Upper lobe of left lung (tissue), 6 donors: ENCODE results near the gene SNAP23. TPM values are rescaled to one million over a fixed set of nuclear protein-coding genes. Genes with fewer than 3 reads are reported as not detected.
A peak's percentile ranks its signal among the peaks of the same experiment; 100 is the strongest.

ENCODE experiments used
- ATAC-seq, 2 donors: fragments of 200-7000 bp; cut with Tn5 transposase; one replicate each; pipeline ENCODE4 v1.9.1; 2022; ENCODE audit warnings: mild to moderate bottlenecking in 2 of 2, moderate library complexity in 2 of 2; ENCODE audit not compliant: low FRiP score in 2 of 2
- DNase-seq, 2 donors: peaks; one replicate each; pipeline ENCODE4 v3.0.0-alpha.2; 2019 to 2020
- H3K27ac ChIP-seq, 4 donors: fragments of 200-600 bp; sonication (generic); one replicate each; pipeline ENCODE4 v1.5.1; 2016 to 2019
- H3K27me3 ChIP-seq, 4 donors: fragments of 200-600 bp; sonication (generic); one replicate each; pipeline ENCODE4 v1.5.1; 2017 to 2019
- H3K36me3 ChIP-seq, 4 donors: fragments of 200-600 bp; sonication (generic); one replicate each; pipeline ENCODE4 v1.5.1; 2016 to 2019
- H3K4me1 ChIP-seq, 4 donors: fragments of 200-600 bp; sonication (generic); one replicate each; pipeline ENCODE4 v1.5.1; 2018 to 2019
- H3K4me3 ChIP-seq, 4 donors: fragments of 200-600 bp; sonication (generic); one replicate each; pipeline ENCODE4 v1.5.1; 2017 to 2019; ENCODE audit warnings: mild to moderate bottlenecking in 2 of 4, moderate library complexity in 1 of 4
- H3K9me3 ChIP-seq, 4 donors: fragments of 200-600 bp; sonication (generic); one replicate each; pipeline ENCODE4 v1.5.1; 2018 to 2019
- CTCF ChIP-seq, 6 experiments: fragments of 450-650 bp in 4 of 6; fragments of 200-600 bp in 2 of 6; sonication (generic) in 2 of 6; IDR thresholded peaks; one replicate each; pipeline ENCODE4 v1.5.1; 2016 to 2019; ENCODE audit warnings: antibody characterized with exemption in 6 of 6
- EP300 ChIP-seq, 4 donors: sonication (generic); formaldehyde crosslinking; IDR thresholded peaks; one replicate each; pipeline ENCODE4 v1.5.1; 2017; ENCODE audit warnings: antibody characterized with exemption in 4 of 4, control low read depth in 2 of 4
- POLR2A ChIP-seq, 4 donors: fragments of 450-650 bp; IDR thresholded peaks; one replicate each; pipeline ENCODE4 v1.5.1; 2016 to 2017; ENCODE audit warnings: antibody characterized with exemption in 4 of 4, mild to moderate bottlenecking in 2 of 4
- POLR2AphosphoS5 ChIP-seq, 2 donors: sonication (generic); formaldehyde crosslinking; IDR thresholded peaks; one replicate each; pipeline ENCODE4 v1.5.1; 2017; ENCODE audit warnings: antibody characterized with exemption in 2 of 2
- WGBS, 2 donors: methylation state at CpG; one replicate each; pipeline ENCODE4 v1.1.5; 2017 to 2018; 5-methylcytosine and 5-hydroxymethylcytosine counted together
- total RNA-seq, 6 donors: library from RNA; depleted of rRNA in 4 of 6; stranded (reverse); fragments of >200 nt in 4 of 6; gene quantifications; one replicate each; pipeline versions ENCODE4 v1.1.0 to v1.2.1, GENCODE V29; 2016 to 2021
- donor health status: DM: no; HTN: no; CAD: no; lungs with moderate emphysema.
- donor health status: DM: no; HTN: yes; CAD: no; lungs with severe emphysema.

SNAP23 gene
- total RNA-seq, 6 donors from 2014 or later = 47.3 to 108 (median 63.7) TPM

GRCh38 chr15:42575188-42576039 is 80.0 kb downstream of the SNAP23 start, which contains the start of gene STARD9:
Gene STARD9, plus strand, starts transcription at chr15:42575606. Its CDS starts 110 bp downstream, at chr15:42575716.
- peaks cover 5 to 30% (median 24%) of the 10 kb centered on the region in 4 donors for H3K4me1 ChIP-seq
- peak within 1 kb of the TSS; percentile 70 to 97 (median 90) for H3K4me3 ChIP-seq
- H3K27me3 ChIP-seq = no peaks in the 10 kb centered on the region
- no peaks in the 10 kb centered on the region for H3K36me3 ChIP-seq
- H3K27ac ChIP-seq = peak within 1 kb of the TSS; percentile 79 to 92 (median 87)
- DNase-seq (peak; percentile 99), ATAC-seq (peak; percentile 97 to 100)
- WGBS, 2 donors = 0% methylated on average over 8 to 71 of the region's 95 CpGs
- H3K9me3 ChIP-seq = no peaks in the 10 kb centered on the region
- TF ChIP-seq POLR2AphosphoS5 (IDR thresholded peaks at IDR 0.05) (peak; percentile 19 to 88), EP300 (IDR thresholded peaks at IDR 0.05) (peak in 1 of 4 donors; percentile 56), CTCF (IDR thresholded peaks at IDR 0.05) (peak in 1 of 6 experiments; percentile 9), POLR2A (IDR thresholded peaks at IDR 0.05) (peak in 3 of 4 donors; percentile 40 to 67 (median 40))

GRCh38 chr15:42576040-42576594 is 80.7 kb downstream of the SNAP23 start:
- ATAC-seq (no peak), DNase-seq (no peak)
- H3K36me3 ChIP-seq = no peaks in the 10 kb centered on the region
- no peaks in the 10 kb centered on the region for H3K27me3 ChIP-seq
- no peaks in the 10 kb centered on the region for H3K9me3 ChIP-seq
- peak overlapping the region; percentile 79 to 92 (median 87) for H3K27ac ChIP-seq
- WGBS, 2 donors = 8 to 10% methylated on average over 9 to 16 of the region's 16 CpGs
- TF ChIP-seq POLR2A (IDR thresholded peaks at IDR 0.05) (no peak), CTCF (IDR thresholded peaks at IDR 0.05) (no peak), EP300 (IDR thresholded peaks at IDR 0.05) (no peak), POLR2AphosphoS5 (IDR thresholded peaks at IDR 0.05) (no peak)
- H3K4me3 ChIP-seq = peak overlapping the region; percentile 70 to 97 (median 90)
- peaks cover 10 to 35% (median 30%) of the 10 kb centered on the region in 4 donors for H3K4me1 ChIP-seq

- WGBS, 2 donors = 83 to 88% methylated on average over 1 of the region's 1 CpG
- Histone ChIP-seq H3K27ac (peak overlapping the region in 3 of 4 donors; percentile 79 to 92 (median 90)), H3K9me3 (no peaks in the 10 kb centered on the region), H3K4me1 (peaks cover 13 to 39% (median 34%) of the 10 kb centered on the region in 4 donors), H3K27me3 (no peaks in the 10 kb centered on the region), H3K36me3 (no peaks in the 10 kb centered on the region), H3K4me3 (peak overlapping the region in 3 of 4 donors; percentile 70 to 93 (median 86))
- TF ChIP-seq EP300 (IDR thresholded peaks at IDR 0.05) = no peak
- no peak for TF ChIP-seq POLR2AphosphoS5 (IDR thresholded peaks at IDR 0.05)
- TF ChIP-seq CTCF (IDR thresholded peaks at IDR 0.05) = no peak
- no peak for TF ChIP-seq POLR2A (IDR thresholded peaks at IDR 0.05)
- ATAC-seq (no peak), DNase-seq (no peak)
These were observed 81.3 kb downstream of the SNAP23 start for GRCh38 chr15:42576776-42577175.

GRCh38 chr15:42577514-42578031 is 82.1 kb downstream of the SNAP23 start:
- no peaks in the 10 kb centered on the region for H3K36me3 ChIP-seq
- peaks cover 18 to 47% (median 40%) of the 10 kb centered on the region in 4 donors for H3K4me1 ChIP-seq
- H3K27ac ChIP-seq = peak overlapping the region in 3 of 4 donors; percentile 23 to 92 (median 34)
- 0 to 25% methylated on average over 1 of the region's 1 CpG for WGBS, 2 donors
- H3K4me3 ChIP-seq = peak overlapping the region in 1 of 4 donors; percentile 86
- no peak for ATAC-seq
- no peak for DNase-seq
- no peaks in the 10 kb centered on the region for H3K9me3 ChIP-seq
- TF ChIP-seq POLR2A (IDR thresholded peaks at IDR 0.05) (no peak), EP300 (IDR thresholded peaks at IDR 0.05) (no peak), POLR2AphosphoS5 (IDR thresholded peaks at IDR 0.05) (no peak), CTCF (IDR thresholded peaks at IDR 0.05) (no peak)
- no peaks in the 10 kb centered on the region for H3K27me3 ChIP-seq
